Retinal pigment epithelial cell (primary cell): ENCODE data around the gene NAP1L4.

Experiments used
- DNase-seq: peaks from one replicate; pipeline ENCODE4 v3.0.0-alpha.2; 2010; ENCODE audit warnings: low read depth
- H3K4me3 ChIP-seq: 2 replicates; pipeline ENCODE4 v1.5.1; 2011; ENCODE audit warnings: mild to moderate bottlenecking, low read length, control low read depth, moderate library complexity
- TF ChIP-seq, protein P1 (sequence below): conservative IDR thresholded peaks from 2 replicates; pipeline ENCODE4 v1.5.1; 2011; ENCODE audit warnings: low read depth, low read length, control low read depth, inconsistent platforms

Gene NAP1L4

DNA sequence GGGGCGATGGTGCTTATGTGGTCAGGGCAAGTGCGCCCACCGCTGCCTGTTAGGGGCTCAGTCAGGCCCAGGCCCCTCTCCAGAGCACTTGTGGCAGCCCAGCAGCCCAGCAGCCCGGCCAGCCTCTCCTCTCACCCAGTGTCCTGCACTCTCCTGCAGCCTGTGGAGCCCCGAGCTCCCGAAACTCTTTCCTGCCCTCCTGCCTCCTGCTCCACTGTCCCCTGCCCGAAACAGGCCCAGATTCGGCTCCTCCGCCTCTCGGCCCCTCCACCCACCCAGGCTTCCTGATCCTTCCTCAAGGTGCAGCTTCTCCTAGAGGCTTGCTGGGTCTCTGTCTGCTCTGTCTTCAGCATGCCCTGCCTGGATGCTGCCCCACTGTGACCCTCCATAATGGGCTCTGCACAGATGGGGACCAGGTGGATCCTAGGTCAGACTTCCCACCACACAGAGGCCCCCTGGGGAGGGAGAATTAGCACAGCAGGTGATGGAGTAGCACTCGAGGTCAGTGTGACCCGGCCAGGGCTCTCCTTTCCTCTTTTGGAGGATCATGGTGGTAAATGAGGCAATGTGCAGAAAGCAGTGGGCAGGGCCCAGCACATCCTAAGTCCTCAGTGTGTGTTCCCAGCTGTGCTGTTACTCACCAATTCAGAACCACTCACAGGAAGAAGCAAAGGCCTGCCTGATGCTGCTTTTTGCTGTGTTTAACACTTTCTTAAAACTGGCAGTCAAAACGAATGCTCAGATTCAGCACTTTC, 18.6 kb upstream of the NAP1L4 start:
- TF ChIP-seq, protein P1, sequence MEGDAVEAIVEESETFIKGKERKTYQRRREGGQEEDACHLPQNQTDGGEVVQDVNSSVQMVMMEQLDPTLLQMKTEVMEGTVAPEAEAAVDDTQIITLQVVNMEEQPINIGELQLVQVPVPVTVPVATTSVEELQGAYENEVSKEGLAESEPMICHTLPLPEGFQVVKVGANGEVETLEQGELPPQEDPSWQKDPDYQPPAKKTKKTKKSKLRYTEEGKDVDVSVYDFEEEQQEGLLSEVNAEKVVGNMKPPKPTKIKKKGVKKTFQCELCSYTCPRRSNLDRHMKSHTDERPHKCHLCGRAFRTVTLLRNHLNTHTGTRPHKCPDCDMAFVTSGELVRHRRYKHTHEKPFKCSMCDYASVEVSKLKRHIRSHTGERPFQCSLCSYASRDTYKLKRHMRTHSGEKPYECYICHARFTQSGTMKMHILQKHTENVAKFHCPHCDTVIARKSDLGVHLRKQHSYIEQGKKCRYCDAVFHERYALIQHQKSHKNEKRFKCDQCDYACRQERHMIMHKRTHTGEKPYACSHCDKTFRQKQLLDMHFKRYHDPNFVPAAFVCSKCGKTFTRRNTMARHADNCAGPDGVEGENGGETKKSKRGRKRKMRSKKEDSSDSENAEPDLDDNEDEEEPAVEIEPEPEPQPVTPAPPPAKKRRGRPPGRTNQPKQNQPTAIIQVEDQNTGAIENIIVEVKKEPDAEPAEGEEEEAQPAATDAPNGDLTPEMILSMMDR = no peak
- DNase-seq = no peak
- H3K4me3 ChIP-seq = no peak overlapping the region

DNA sequence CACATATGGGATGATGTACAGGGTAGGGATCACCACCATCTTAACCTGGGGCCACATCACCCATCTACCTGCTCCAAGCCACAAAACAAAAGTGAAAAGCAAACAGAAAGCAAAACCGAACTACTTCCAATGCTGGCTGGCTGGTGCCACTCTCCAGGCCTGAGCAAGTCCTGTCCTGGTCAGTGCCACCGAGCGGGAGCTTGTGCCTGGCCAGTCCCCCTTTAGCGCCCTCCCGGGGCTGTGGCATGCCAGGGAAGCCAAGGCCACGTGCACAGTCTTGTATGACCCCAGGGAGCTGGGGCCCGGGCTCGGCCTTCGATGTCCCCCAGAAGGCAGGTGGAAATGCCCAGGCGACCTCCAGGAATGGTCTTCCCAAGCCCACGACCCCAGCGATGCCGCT, 17.9 kb upstream of the NAP1L4 start:
- DNase-seq = no peak
- TF ChIP-seq, protein P1 = no peak
- no peak overlapping the region for H3K4me3 ChIP-seq

DNA sequence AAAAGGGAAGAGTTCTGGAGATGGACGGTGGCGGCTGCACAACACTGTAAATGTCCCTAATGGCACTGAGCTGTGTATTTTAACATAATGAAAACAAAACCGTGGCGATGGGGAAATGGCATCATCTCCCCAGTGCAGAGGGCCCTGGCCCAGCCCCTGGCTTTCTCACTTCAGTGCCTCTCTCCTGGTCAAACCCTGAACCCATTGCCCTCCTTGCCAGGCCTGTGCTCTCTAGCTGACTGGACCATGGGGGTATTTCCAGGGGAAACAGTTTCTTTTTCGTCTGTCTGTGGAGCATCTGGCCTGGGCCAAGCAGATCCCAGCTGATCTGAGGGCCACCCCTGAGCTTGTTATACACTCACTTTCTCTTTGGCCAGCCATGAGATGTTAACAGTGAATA, 17.4 kb upstream of the NAP1L4 start:
- TF ChIP-seq, protein P1 = no peak
- H3K4me3 ChIP-seq = no peak overlapping the region
- no peak for DNase-seq

DNA sequence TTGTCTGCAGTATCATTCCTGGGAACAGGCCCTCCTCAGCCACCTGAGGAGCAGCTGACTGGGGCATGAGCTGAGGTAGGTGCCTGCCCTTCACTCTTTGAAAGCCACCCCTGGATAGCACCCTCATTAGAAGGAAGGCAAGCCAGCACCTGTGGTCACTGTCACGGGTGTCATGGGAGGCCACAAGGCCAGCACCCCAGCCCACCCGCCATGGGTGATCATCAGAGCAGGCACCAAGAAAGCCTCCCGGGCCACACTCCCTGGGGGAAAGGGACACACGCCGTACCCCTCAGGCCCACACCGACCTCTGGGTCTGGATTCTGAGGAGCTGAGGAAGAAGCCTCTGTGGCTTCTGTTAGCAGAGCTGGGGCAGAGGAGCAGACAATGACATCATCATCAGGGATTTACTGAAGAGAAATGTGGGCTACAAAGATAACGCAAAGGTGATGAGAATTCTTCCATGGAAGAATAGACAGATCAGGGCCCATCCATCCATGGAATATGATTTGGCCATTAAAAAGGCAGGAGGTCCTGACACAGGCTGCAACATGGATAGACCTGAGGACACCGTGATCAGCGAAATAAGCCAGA, 16.7 kb upstream of the NAP1L4 start:
- TF ChIP-seq, protein P1 = no peak
- no peak overlapping the region for H3K4me3 ChIP-seq
- DNase-seq = no peak

DNA sequence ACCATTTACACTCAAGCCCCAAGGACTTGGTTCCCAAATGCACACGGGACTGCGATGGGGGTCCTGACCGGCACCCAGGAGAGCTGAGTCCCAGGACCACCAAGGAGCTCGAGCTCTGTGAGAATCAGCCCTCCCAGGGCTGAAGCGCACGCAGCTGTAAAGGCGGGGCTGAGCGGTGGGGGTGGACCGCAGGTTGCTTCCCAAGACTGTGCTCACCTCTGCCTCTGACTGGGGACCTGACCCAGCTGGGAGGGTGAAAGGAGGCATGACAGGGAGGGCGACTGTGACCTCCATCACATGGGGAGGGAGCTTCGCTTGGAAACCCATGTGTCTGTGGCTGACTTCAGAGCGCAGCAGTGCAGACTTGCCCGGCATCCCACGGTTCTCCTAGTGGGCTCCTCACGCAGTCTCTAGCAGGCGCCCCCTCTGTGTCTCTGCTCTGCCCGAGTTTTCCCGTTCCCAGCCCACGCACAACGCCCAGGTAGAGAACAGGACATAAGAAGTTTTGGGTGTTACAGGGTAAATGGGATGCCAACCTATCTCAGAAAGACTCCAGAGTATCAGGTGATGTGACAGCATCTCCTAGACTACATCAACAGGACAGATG, 15.4 kb upstream of the NAP1L4 start:
- no peak overlapping the region for H3K4me3 ChIP-seq
- DNase-seq = no peak
- TF ChIP-seq, protein P1 = no peak

DNA sequence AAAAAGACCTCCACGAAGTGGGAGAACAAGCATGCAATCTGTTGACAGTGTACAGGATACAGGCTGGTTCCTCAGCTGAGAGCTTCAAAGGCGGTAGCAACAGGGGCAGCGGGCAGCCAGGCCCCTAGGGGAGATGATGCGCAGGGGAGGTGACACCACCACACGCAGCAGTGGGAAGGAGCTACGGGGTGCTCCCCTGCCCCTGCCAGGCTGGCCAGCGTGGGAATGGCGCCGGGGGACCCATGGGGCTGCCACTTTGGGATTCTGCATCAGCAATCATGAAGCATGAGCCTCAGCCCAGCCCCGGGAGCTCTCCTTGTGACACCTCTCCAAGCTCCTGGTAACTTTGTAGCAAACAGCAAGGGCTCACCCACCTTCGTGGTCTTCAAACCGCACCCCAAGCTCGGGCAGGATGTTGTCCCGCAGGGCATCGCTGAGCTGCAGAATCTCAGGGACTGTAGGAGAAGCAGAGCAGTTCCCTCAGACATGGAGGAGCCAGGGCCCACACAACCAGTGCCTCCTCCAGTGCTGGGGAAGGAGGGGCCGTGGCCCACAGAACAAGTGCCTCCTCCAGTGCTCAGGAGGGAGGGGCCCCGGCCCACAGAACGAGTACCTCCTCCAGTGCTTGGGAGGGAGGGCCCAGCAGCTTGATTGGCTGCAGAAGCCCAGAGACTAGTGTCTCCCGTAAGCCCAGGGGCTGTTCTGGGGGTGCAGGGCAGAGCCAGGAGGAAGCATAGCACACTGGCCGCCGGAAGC, 14.6 kb upstream of the NAP1L4 start:
- DNase-seq = no peak
- H3K4me3 ChIP-seq = no peak overlapping the region
- TF ChIP-seq, protein P1 = no peak
